RWPE1 (cell line): ENCODE data around the gene IL22RA2.
A peak's percentile ranks its signal among the peaks of the same experiment; 100 is the strongest.

Experiments
- CTCF ChIA-PET: fragments of 350-600 bp; sonication (Branson Sonifier 250); formaldehyde crosslinking; extraction: SDS; loops from one replicate; lab custom pipeline; 2021; lab: Yijun Ruan, JAX
- POLR2A ChIA-PET: fragments of 400-600 bp; formaldehyde crosslinking; extraction: SDS; loops from one replicate; lab custom pipeline; 2020; ENCODE audit warnings: antibody characterized with exemption; ENCODE audit not compliant: low non-redundant PET; lab: Yijun Ruan, JAX
- DNase-seq: peaks from one replicate; pipeline ENCODE4 v3.0.0; 2012; ENCODE audit warnings: low spot score
- H3K27ac ChIP-seq: fragments of 450-650 bp; 2 replicates; pipeline ENCODE4 v1.5.1; 2017
- CTCF ChIP-seq: fragments of 450-650 bp; conservative IDR thresholded peaks from 2 replicates; pipeline ENCODE4 v1.5.1; 2017; ENCODE audit warnings: low read depth, mild to moderate bottlenecking

The IL22RA2 gene

GRCh38 chr6:137170266-137171052 is 3.0 kb downstream of the IL22RA2 start:
- TF ChIP-seq CTCF = no peak
- DNase-seq = no peak
- ChIA-PET POLR2A (interaction anchor here (0.7 kb wide), 1 partner anchor 8 kb away, joined by 3 read pairs; no protein-coding TSS in a partner anchor), CTCF (no interaction called here)
- no peak overlapping the region for H3K27ac ChIP-seq

- TF ChIP-seq CTCF = no peak
- H3K27ac ChIP-seq = no peak overlapping the region
- DNase-seq = no peak
- ChIA-PET POLR2A (no interaction called here), CTCF (no interaction called here)
Measured at GRCh38 chr6:137167702-137168377, 5.6 kb downstream of the IL22RA2 start.

GRCh38 chr6:137166247-137167098 is 7.0 kb downstream of the IL22RA2 start:
- H3K27ac ChIP-seq = no peak overlapping the region
- POLR2A ChIA-PET = no interaction called here
- DNase-seq = no peak
- TF ChIP-seq CTCF = no peak; the same call in 1 of the 2 replicates
- CTCF ChIA-PET = interaction anchor here (0.5 to 2.7 kb wide), 13 partner anchors 10 to 302 kb away, joined by 3 to 23 read pairs (median 4); no protein-coding TSS in a partner anchor

- no peak overlapping the region for H3K27ac ChIP-seq
- ChIA-PET POLR2A (no interaction called here), CTCF (interaction anchor here (0.6 to 2.7 kb wide), 13 partner anchors 9 to 301 kb away, joined by 3 to 23 read pairs (median 4); no protein-coding TSS in a partner anchor)
- DNase-seq = peak; percentile 45
- peak; percentile 44 for TF ChIP-seq CTCF
Measured at GRCh38 chr6:137165375-137166246, 7.8 kb downstream of the IL22RA2 start.

- ChIA-PET POLR2A (no interaction called here), CTCF (no interaction called here)
- no peak for DNase-seq
- no peak for TF ChIP-seq CTCF
- H3K27ac ChIP-seq = no peak overlapping the region
Measured at GRCh38 chr6:137163732-137164318, 9.6 kb downstream of the IL22RA2 start.
